Loucy (cell line): Measurements from ENCODE around the gene NAT10.

Source experiments
- H2AFZ ChIP-seq: fragments of 200-600 bp; sonication (generic); 2 replicates; pipeline ENCODE4 v1.6.0; 2016; ENCODE audit warnings: antibody characterized with exemption, mild to moderate bottlenecking, low read length, moderate library complexity
- H3F3A ChIP-seq: fragments of 200-600 bp; 2 replicates; pipeline ENCODE4 v1.6.0; 2016; ENCODE audit warnings: antibody characterized with exemption, low read depth, mild to moderate bottlenecking
- H3K27me3 ChIP-seq: fragments of 200-600 bp; sonication (generic); 2 replicates; pipeline ENCODE4 v1.6.1; 2014; ENCODE audit warnings: low read length, mild to moderate bottlenecking; ENCODE audit not compliant: insufficient read depth, poor library complexity, severe bottlenecking
- H3K36me3 ChIP-seq: fragments of 200-600 bp; sonication (generic); 2 replicates; pipeline ENCODE4 v1.6.1; 2016; ENCODE audit warnings: low read length; ENCODE audit not compliant: insufficient read depth
- H3K4me1 ChIP-seq: fragments of 200-600 bp; sonication (generic); 2 replicates; pipeline ENCODE4 v1.5.1; 2014; ENCODE audit warnings: low read length, mild to moderate bottlenecking; ENCODE audit not compliant: insufficient read depth, poor library complexity, severe bottlenecking
- H3K4me2 ChIP-seq: fragments of 200-600 bp; sonication (generic); 2 replicates; pipeline ENCODE4 v1.6.0; 2014; ENCODE audit warnings: antibody characterized with exemption, low read length, low read depth, mild to moderate bottlenecking; ENCODE audit not compliant: poor library complexity, severe bottlenecking
- H3K4me3 ChIP-seq: fragments of 200-600 bp; sonication (generic); 2 replicates; pipeline ENCODE4 v1.5.1; 2014; ENCODE audit warnings: low read length, mild to moderate bottlenecking, mixed read lengths; ENCODE audit not compliant: poor library complexity, severe bottlenecking
- H3K79me2 ChIP-seq: fragments of 200-600 bp; sonication (generic); 2 replicates; pipeline ENCODE4 v1.6.1; 2014; ENCODE audit warnings: low read length; ENCODE audit not compliant: insufficient read depth
- H3K9ac ChIP-seq: fragments of 200-600 bp; sonication (generic); 2 replicates; pipeline ENCODE4 v1.6.0; 2014; ENCODE audit warnings: mild to moderate bottlenecking, low read depth, low read length, moderate library complexity; ENCODE audit not compliant: poor library complexity, severe bottlenecking
- H3K9me2 ChIP-seq: fragments of 200-600 bp; sonication (generic); replicated peaks from 2 replicates; pipeline ENCODE4 v1.6.1; 2016; ENCODE audit warnings: low read depth, low read length, mixed read lengths
- H3K9me3 ChIP-seq: fragments of 200-600 bp; sonication (generic); 2 replicates; pipeline ENCODE4 v1.6.1; 2014; ENCODE audit warnings: mild to moderate bottlenecking, antibody characterized with exemption, low read length, low read depth; ENCODE audit not compliant: insufficient read depth
- H4K20me1 ChIP-seq: fragments of 200-600 bp; sonication (generic); 2 replicates; pipeline ENCODE4 v1.6.0; 2014; ENCODE audit warnings: antibody characterized with exemption, low read length, mild to moderate bottlenecking; ENCODE audit not compliant: insufficient read depth, poor library complexity, severe bottlenecking
- CTCF ChIP-seq: fragments of 200-600 bp; sonication (generic); conservative IDR thresholded peaks from 2 replicates; pipeline ENCODE4 v1.5.1; 2014; ENCODE audit warnings: mild to moderate bottlenecking, antibody characterized with exemption, low read length
- EZH2phosphoT487 ChIP-seq: fragments of 200-600 bp; IDR thresholded peaks from 2 replicates; pipeline ENCODE4 v1.6.1; 2018; ENCODE audit warnings: antibody characterized with exemption, mild to moderate bottlenecking, moderate library complexity, borderline replicate concordance

The NAT10 gene

GRCh38 chr11:34126959-34127848 lies 21.8 kb downstream of the NAT10 start:
- no peaks in the 10 kb centered on the region for H3K9me2 ChIP-seq
- peaks cover 84% of the 10 kb centered on the region; the same call in 1 of the 2 replicates for H3K36me3 ChIP-seq
- H2AFZ ChIP-seq, result no peak overlapping the region
- no peaks in the 10 kb centered on the region for H3K79me2 ChIP-seq
- no peaks in the 10 kb centered on the region for H4K20me1 ChIP-seq
- no peak overlapping the region for H3K9ac ChIP-seq
- no peaks in the 10 kb centered on the region for H3K4me1 ChIP-seq
- H3K9me3 ChIP-seq, result no peaks in the 10 kb centered on the region
- no peaks in the 10 kb centered on the region for H3F3A ChIP-seq
- H3K4me2 ChIP-seq, result no peak overlapping the region
- H3K4me3 ChIP-seq, result no peak overlapping the region
- H3K27me3 ChIP-seq, result no peaks in the 10 kb centered on the region
- TF ChIP-seq EZH2phosphoT487 (no peak), CTCF (no peak)

GRCh38 chr11:34128824-34129223 lies 23.4 kb downstream of the NAT10 start:
- Histone ChIP-seq H3K36me3 (peaks cover 85% of the 10 kb centered on the region; the same call in 1 of the 2 replicates), H3K9me2 (no peaks in the 10 kb centered on the region), H3K4me1 (no peaks in the 10 kb centered on the region), H3K9me3 (no peaks in the 10 kb centered on the region), H3K4me2 (no peak overlapping the region), H4K20me1 (no peaks in the 10 kb centered on the region), H3K27me3 (no peaks in the 10 kb centered on the region), H3K79me2 (no peaks in the 10 kb centered on the region), H3K9ac (no peak overlapping the region), H2AFZ (no peak overlapping the region), H3K4me3 (no peak overlapping the region), H3F3A (no peaks in the 10 kb centered on the region)
- no peak for TF ChIP-seq CTCF
- TF ChIP-seq EZH2phosphoT487, result no peak

DNA sequence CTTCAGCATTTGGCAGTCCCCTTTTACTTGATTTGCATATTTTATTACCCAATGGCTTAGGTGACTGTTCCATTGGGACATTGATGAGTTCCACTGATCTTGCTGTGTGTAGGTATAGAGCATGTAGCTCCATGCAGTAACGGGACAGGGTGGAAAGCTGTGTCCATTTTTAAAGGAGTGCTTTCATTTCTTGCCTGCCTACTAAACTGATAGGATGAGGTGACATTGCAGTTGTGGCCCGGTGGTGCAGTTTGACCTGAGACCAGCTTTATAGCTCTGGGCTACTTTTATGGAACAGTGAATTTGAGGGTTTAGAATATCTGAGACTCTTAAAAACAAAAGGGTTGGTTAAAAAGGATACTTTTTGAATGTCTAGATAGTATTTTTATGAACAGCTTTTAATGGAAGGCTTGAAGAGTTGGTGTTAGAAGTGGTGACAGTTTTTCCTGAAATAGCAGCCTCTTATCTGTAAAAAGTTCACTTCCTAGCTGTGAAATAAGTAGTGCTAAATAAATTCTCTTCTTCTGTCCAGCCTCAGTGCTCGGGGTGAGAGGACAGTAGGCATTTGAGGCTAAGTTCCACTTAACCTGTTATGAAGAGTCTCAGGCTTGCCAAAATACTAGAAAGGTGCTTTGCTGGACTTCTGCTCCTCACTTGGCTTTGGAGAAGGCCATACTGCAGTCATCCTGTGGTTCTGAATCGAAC lies 27.0 kb downstream of the NAT10 start:
- Histone ChIP-seq H2AFZ (no peak overlapping the region), H4K20me1 (no peaks in the 10 kb centered on the region), H3K9me2 (no peaks in the 10 kb centered on the region), H3K4me2 (no peak overlapping the region), H3K79me2 (no peaks in the 10 kb centered on the region), H3K9ac (no peak overlapping the region), H3K4me1 (no peaks in the 10 kb centered on the region), H3K27me3 (no peaks in the 10 kb centered on the region), H3K4me3 (no peak overlapping the region), H3F3A (no peaks in the 10 kb centered on the region), H3K36me3 (peaks cover 82% of the 10 kb centered on the region; the same call in 1 of the 2 replicates), H3K9me3 (no peaks in the 10 kb centered on the region)
- TF ChIP-seq EZH2phosphoT487 (no peak), CTCF (no peak)
